GM23338 (cell line): ENCODE measurements around the gene KIF4B.
"Not testable (repeated sequence)": the region's sequence is repeated elsewhere in the genome, so short reads cannot be mapped to it uniquely, and the experiment has no call there.

Experiments used
- EZH2 ChIP-seq: fragments of 200-600 bp; sonication (generic); IDR thresholded peaks from one replicate; pipeline ENCODE4 v1.8.0; 2017; ENCODE audit warnings: antibody characterized with exemption, mild to moderate bottlenecking, low read depth; ENCODE audit not compliant: unreplicated experiment
- POLR2AphosphoS5 ChIP-seq: IDR thresholded peaks from 2 replicates; pipeline ENCODE4 v1.6.1; 2016; ENCODE audit warnings: antibody characterized with exemption, low read depth
- REST ChIP-seq: IDR thresholded peaks from one replicate; pipeline ENCODE4 v1.6.1; 2018; ENCODE audit warnings: antibody characterized with exemption; ENCODE audit not compliant: unreplicated experiment
- TF ChIP-seq, protein P1 (sequence below), 2 experiments: fragments of 200-600 bp in 1 of 2; sonication (generic) in 1 of 2; conservative IDR thresholded peaks; 2 replicates each; pipeline versions ENCODE4 v1.5.1 to v1.6.1; 2016 to 2017; ENCODE audit warnings: antibody characterized with exemption in 2 of 2, low read depth in 2 of 2, mild to moderate bottlenecking in 2 of 2, moderate library complexity in 1 of 2

- TF ChIP-seq, protein P1, sequence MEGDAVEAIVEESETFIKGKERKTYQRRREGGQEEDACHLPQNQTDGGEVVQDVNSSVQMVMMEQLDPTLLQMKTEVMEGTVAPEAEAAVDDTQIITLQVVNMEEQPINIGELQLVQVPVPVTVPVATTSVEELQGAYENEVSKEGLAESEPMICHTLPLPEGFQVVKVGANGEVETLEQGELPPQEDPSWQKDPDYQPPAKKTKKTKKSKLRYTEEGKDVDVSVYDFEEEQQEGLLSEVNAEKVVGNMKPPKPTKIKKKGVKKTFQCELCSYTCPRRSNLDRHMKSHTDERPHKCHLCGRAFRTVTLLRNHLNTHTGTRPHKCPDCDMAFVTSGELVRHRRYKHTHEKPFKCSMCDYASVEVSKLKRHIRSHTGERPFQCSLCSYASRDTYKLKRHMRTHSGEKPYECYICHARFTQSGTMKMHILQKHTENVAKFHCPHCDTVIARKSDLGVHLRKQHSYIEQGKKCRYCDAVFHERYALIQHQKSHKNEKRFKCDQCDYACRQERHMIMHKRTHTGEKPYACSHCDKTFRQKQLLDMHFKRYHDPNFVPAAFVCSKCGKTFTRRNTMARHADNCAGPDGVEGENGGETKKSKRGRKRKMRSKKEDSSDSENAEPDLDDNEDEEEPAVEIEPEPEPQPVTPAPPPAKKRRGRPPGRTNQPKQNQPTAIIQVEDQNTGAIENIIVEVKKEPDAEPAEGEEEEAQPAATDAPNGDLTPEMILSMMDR (conservative IDR thresholded peaks at IDR 0.05; ENCODE audit: low read depth in 2 of 2), result not testable (repeated sequence)
- not testable (repeated sequence) for TF ChIP-seq POLR2AphosphoS5, EZH2, REST
Observed at GRCh38 chr5:154976082-154976481, 37.5 kb upstream of the KIF4B start.
